Endothelial cell of umbilical vein (primary cell): ENCODE measurements around the gene DYNLT1. TPM values are rescaled to one million over a fixed set of nuclear protein-coding genes. Genes with fewer than 3 reads are reported as not detected.

Experiments
- BruUV-seq: library from RNA; stranded (reverse); fragments of 400-500 nt; replicated peaks from 2 replicates; lab custom pipeline; 2021; lab: Mats Ljungman, UMichigan
- CTCF ChIA-PET: fragments of 300-600, 350-600 bp; sonication (Branson Sonifier 250); formaldehyde crosslinking; loops from one replicate; lab custom pipeline; 2021; ENCODE audit warnings: antibody characterized with exemption, inconsistent platforms; lab: Charles Lee
- POLR2A ChIA-PET: fragments of 300-600, 350-600 bp; sonication (Branson Sonifier 250); formaldehyde crosslinking; loops from one replicate; lab custom pipeline; 2021; ENCODE audit warnings: antibody characterized with exemption, inconsistent platforms; lab: Charles Lee
- DNase-seq: peaks from one replicate; pipeline ENCODE4 v3.0.0-alpha.2; 2011; ENCODE audit warnings: low read depth, low spot score
- FAIRE-seq: peaks from 2 replicates; lab custom pipeline; 2011; peaks lifted over from hg19 to GRCh38; lab: Jason Lieb, UNC
- H2AFZ ChIP-seq: 2 replicates; pipeline ENCODE4 v1.6.0; 2012; ENCODE audit warnings: low read depth, low read length, control low read depth, inconsistent platforms
- H3K27ac ChIP-seq: 2 replicates; pipeline ENCODE4 v1.5.1; 2011; ENCODE audit warnings: low read depth, mild to moderate bottlenecking, control low read depth, low read length, moderate library complexity; ENCODE audit not compliant: insufficient read depth
- H3K27me3 ChIP-seq, 2 experiments: 2 replicates each; pipeline versions ENCODE4 v1.6.0 to v1.6.1; 2011; ENCODE audit warnings: low read length in 2 of 2, mixed read lengths in 1 of 2; ENCODE audit not compliant: control insufficient read depth in 2 of 2, insufficient read depth in 2 of 2
- H3K36me3 ChIP-seq, 2 experiments: 2 replicates in 1 of 2; 3 replicates in 1 of 2; pipeline ENCODE4 v1.5.1; 2011; ENCODE audit warnings: low read length in 2 of 2, mild to moderate bottlenecking in 1 of 2, moderate library complexity in 1 of 2; ENCODE audit not compliant: control insufficient read depth in 2 of 2, insufficient read depth in 2 of 2; ENCODE audit errors: extremely low read depth in 1 of 2
- H3K4me1 ChIP-seq: 3 replicates; pipeline ENCODE4 v1.5.1; 2011; ENCODE audit warnings: mild to moderate bottlenecking, low read length; ENCODE audit not compliant: control insufficient read depth, insufficient read depth; ENCODE audit errors: extremely low read depth
- H3K4me2 ChIP-seq: 2 replicates; pipeline ENCODE4 v1.6.1; 2011; ENCODE audit warnings: low read length, control low read depth, mixed read lengths; ENCODE audit not compliant: insufficient read depth
- H3K4me3 ChIP-seq, 3 experiments: fragments of 200-600 bp in 1 of 3; sonication (generic), shearing (Covaris generic) in 1 of 3; replicated peaks in 1 of 3; 2 replicates each; pipeline ENCODE4 v1.5.1; 2011 to 2016; ENCODE audit warnings: control low read depth in 3 of 3, low read length in 3 of 3, mild to moderate bottlenecking in 2 of 3, inconsistent platforms in 1 of 3, low read depth in 1 of 3, moderate library complexity in 1 of 3; ENCODE audit not compliant: insufficient read depth in 1 of 3
- H3K79me2 ChIP-seq: 2 replicates; pipeline ENCODE4 v1.6.0; 2012; ENCODE audit warnings: low read length, inconsistent platforms; ENCODE audit not compliant: control insufficient read depth, insufficient read depth
- H3K9ac ChIP-seq: replicated peaks from 2 replicates; pipeline ENCODE3; 2011; ENCODE audit warnings: low read length, control low read depth; ENCODE audit not compliant: insufficient read depth; ENCODE audit errors: extremely low read depth
- H3K9me1 ChIP-seq: replicated peaks from 3 replicates; pipeline ENCODE4 v1.6.0; 2011; ENCODE audit warnings: mild to moderate bottlenecking, low read length; ENCODE audit not compliant: control insufficient read depth, insufficient read depth; ENCODE audit errors: extremely low read depth
- H3K9me3 ChIP-seq: replicated peaks from 2 replicates; pipeline ENCODE4 v1.5.1; 2012; ENCODE audit warnings: low read length, inconsistent platforms; ENCODE audit not compliant: control insufficient read depth, insufficient read depth
- H4K20me1 ChIP-seq: replicated peaks from 2 replicates; pipeline ENCODE3; 2011; ENCODE audit warnings: mild to moderate bottlenecking, low read length; ENCODE audit not compliant: control insufficient read depth, insufficient read depth; ENCODE audit errors: extremely low read depth
- EZH2 ChIP-seq: IDR thresholded peaks from 2 replicates; pipeline ENCODE4 v1.6.1; 2012; ENCODE audit warnings: borderline replicate concordance, low read depth, mild to moderate bottlenecking, moderate library complexity, low read length, inconsistent platforms; ENCODE audit not compliant: severe bottlenecking
- FOS ChIP-seq: IDR thresholded peaks from 2 replicates; pipeline ENCODE4 v1.6.1; 2011; ENCODE audit warnings: mild to moderate bottlenecking, low read length, moderate library complexity, borderline replicate concordance; ENCODE audit not compliant: insufficient read depth
- GATA2 ChIP-seq: IDR thresholded peaks from 2 replicates; pipeline ENCODE4 v1.7.0; 2011; ENCODE audit warnings: low read depth, mild to moderate bottlenecking, moderate library complexity, mixed read lengths, low read length; ENCODE audit not compliant: insufficient read length, insufficient read depth
- JUN ChIP-seq: IDR thresholded peaks from 2 replicates; pipeline ENCODE4 v1.6.1; 2011; ENCODE audit warnings: borderline replicate concordance, low read depth; ENCODE audit not compliant: insufficient read length, insufficient read depth
- MYC ChIP-seq: IDR thresholded peaks from one replicate; pipeline ENCODE4 v1.6.1; 2011; ENCODE audit warnings: mild to moderate bottlenecking, low read depth, low read length
- POLR2A ChIP-seq: IDR thresholded peaks from 2 replicates; pipeline ENCODE4 v1.6.1; 2012; ENCODE audit warnings: low read depth, mild to moderate bottlenecking, control low read depth, low read length
- POLR2AphosphoS5 ChIP-seq: IDR thresholded peaks from 2 replicates; pipeline ENCODE4 v1.6.1; 2012; ENCODE audit warnings: low read depth, mild to moderate bottlenecking, control low read depth, low read length, moderate library complexity; ENCODE audit not compliant: insufficient read depth
- dilution Hi-C: fragments of 300-500 bp; cut with MboI; formaldehyde crosslinking; loops from one replicate; pipeline ENCODE4 v1.15.0; 2019; ENCODE audit warnings: low sequenced_read_pairs; ENCODE audit not compliant: extremely low pct_ligation_motif_present
- intact Hi-C: fragments of 100-400 bp; cut with micrococcal nuclease; formaldehyde crosslinking; loops from one replicate; pipeline ENCODE4 v1.10.0; 2022
- polyA plus RNA-seq, 4 experiments: library from polyadenylated mRNA; depleted of rRNA in 3 of 4; stranded (reverse) in 3 of 4; unstranded in 1 of 4; fragments of >200 nt; gene quantifications; 2 replicates each; pipeline versions ENCODE4 v1.2.1 to v1.2.3, GENCODE V29; 2011 to 2012; ENCODE audit warnings: missing spikeins in 1 of 4
- total RNA-seq: library from RNA; stranded (reverse); gene quantifications from 2 replicates; pipeline ENCODE4 v1.2.3, GENCODE V29; 2021
- TF ChIP-seq, protein P1 (sequence below), 2 donors: IDR thresholded peaks; 1 replicate in 1 of 2; 2 replicates in 1 of 2; pipeline ENCODE4 v1.5.1; 2011; ENCODE audit warnings: low read length in 2 of 2, mild to moderate bottlenecking in 2 of 2, moderate library complexity in 2 of 2, control low read depth in 1 of 2, inconsistent platforms in 1 of 2, low read depth in 1 of 2; ENCODE audit not compliant: insufficient read depth in 1 of 2; ENCODE audit errors: extremely low read depth in 1 of 2
- TF ChIP-seq, protein P2 (sequence below): IDR thresholded peaks from 2 replicates; pipeline ENCODE4 v1.6.1; 2011; ENCODE audit not compliant: insufficient read depth, insufficient read length

The DYNLT1 gene
- total and polyA plus RNA-seq, 2 donors (not counting 3 experiments of a cell fraction or from before 2014, with no cell fraction given), result 162 to 267 TPM

DNA sequence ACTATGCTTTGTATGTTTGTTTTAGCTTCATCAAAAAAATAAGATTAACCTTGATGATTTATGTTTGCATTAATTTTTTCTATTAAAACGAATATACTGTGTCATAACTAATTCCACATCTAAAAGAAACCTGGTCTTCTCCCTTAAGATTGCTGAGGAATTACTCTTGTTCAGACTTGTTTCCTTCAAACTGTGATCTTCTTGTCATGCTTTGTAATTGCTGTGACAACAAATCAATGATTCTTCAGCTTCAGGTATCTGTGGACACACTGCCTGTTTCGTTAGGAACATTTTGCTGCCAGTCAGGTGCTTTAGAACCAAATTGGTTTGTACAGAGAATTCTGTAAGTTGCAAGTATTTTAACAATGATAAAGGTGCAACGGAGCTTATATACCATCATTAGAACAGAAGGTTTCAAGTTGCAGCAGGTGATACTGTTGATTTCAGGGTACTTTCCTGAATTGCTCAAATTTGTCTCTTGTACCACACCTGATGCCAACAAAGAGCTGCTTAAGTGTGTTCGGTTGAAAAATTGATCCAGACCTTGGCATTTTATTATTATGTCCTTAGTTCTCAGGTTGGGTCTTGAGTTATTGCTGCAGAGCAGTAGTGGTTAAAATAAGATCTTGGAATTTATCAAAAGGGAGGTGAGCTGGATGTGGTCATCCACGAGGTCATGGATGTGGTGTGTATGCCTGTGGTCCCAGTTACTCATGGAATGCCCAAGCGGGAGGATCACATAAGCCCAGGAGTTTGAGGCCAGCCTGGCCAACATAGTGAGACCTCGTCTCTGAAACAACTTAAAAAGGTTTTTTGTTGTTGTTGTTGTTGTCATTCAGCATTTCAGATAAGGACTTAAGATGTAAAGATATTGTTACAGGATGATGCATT, 24.8 kb upstream of the DYNLT1 start:
- no peak for DNase-seq
- Histone ChIP-seq H3K4me2 (no peak overlapping the region), H3K27me3 (peaks cover 10 to 16% of the 10 kb centered on the region in 2 experiments), H2AFZ (no peak overlapping the region), H3K9me3 (no peaks in the 10 kb centered on the region), H3K9me1 (no peaks in the 10 kb centered on the region), H3K4me1 (no peaks in the 10 kb centered on the region), H3K27ac (no peak overlapping the region), H3K36me3 (no peaks in the 10 kb centered on the region), H3K79me2 (no peaks in the 10 kb centered on the region), H3K9ac (no peak overlapping the region), H3K4me3 (no peak overlapping the region), H4K20me1 (no peaks in the 10 kb centered on the region)
- POLR2A ChIA-PET, result no interaction called here
- intact Hi-C loops, result no loop called here
- no TSS peak for BruUV-seq
- CTCF ChIA-PET, result interaction anchor here (1.2 to 8.2 kb wide), 2 partner anchors 9 to 28 kb away, joined by 3 to 45 read pairs; no protein-coding TSS in a partner anchor
- TF ChIP-seq EZH2 (no peak), FOS (no peak), POLR2A (no peak), POLR2AphosphoS5 (no peak), MYC (no peak), GATA2 (no peak), JUN (no peak)
- TF ChIP-seq, protein P1, sequence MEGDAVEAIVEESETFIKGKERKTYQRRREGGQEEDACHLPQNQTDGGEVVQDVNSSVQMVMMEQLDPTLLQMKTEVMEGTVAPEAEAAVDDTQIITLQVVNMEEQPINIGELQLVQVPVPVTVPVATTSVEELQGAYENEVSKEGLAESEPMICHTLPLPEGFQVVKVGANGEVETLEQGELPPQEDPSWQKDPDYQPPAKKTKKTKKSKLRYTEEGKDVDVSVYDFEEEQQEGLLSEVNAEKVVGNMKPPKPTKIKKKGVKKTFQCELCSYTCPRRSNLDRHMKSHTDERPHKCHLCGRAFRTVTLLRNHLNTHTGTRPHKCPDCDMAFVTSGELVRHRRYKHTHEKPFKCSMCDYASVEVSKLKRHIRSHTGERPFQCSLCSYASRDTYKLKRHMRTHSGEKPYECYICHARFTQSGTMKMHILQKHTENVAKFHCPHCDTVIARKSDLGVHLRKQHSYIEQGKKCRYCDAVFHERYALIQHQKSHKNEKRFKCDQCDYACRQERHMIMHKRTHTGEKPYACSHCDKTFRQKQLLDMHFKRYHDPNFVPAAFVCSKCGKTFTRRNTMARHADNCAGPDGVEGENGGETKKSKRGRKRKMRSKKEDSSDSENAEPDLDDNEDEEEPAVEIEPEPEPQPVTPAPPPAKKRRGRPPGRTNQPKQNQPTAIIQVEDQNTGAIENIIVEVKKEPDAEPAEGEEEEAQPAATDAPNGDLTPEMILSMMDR (IDR thresholded peaks at IDR 0.05; ENCODE audit: extremely low read depth in 1 of 2, insufficient read depth in 1 of 2, low read depth in 1 of 2, low read length in 2 of 2), result no peak
- TF ChIP-seq, protein P2, sequence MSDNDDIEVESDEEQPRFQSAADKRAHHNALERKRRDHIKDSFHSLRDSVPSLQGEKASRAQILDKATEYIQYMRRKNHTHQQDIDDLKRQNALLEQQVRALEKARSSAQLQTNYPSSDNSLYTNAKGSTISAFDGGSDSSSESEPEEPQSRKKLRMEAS, result no peak
- no peak for FAIRE-seq
- dilution Hi-C loops, result no loop called here
